GM18507 (cell line): ENCODE measurements around the gene CNST.

Source experiments
- DNase-seq: peaks from one replicate; pipeline ENCODE4 v3.0.0; 2011; ENCODE audit warnings: low read depth; ENCODE audit not compliant: insufficient read length; ENCODE audit errors: extremely low spot score
- FAIRE-seq: peaks from 2 replicates; lab custom pipeline; 2011; peaks lifted over from hg19 to GRCh38; lab: Jason Lieb, UNC

CNST gene, protein sequence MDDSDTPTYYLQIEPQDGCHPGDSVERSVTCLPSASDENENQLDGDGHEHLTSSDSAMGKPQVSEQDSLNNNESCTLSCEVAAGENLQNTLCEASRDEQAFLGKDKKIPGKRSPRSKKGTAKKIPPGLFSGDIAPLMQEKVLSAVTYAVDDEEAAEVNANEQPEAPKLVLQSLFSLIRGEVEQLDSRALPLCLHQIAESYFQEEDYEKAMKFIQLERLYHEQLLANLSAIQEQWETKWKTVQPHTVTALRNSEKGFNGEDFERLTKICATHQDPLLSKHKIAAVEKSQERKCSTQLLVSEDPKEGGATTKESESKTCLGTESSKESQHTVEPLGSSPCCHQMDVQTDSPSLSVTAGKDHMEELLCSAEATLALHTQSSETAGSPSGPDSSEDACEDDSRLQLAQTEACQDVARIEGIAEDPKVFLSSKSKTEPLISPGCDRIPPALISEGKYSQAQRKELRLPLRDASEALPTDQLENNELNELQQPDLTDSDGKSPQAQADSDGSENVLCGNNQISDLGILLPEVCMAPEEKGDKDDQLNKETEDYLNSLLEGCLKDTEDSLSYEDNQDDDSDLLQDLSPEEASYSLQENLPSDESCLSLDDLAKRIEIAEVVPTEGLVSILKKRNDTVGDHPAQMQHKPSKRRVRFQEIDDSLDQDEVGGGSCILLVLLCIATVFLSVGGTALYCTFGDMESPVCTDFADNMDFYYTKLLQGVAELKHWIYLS

GRCh38 chr1:246566128-246566812 lies at the start of gene CNST, which contains the start of gene TFB2M:
CNST (plus strand) TSS chr1:246566456; CDS start chr1:246591563, 25,107 bp downstream.
TFB2M (minus strand) TSS chr1:246566261; CDS start chr1:246566138, 123 bp downstream.
- FAIRE-seq (peak; percentile 100), DNase-seq (peak; percentile 87)

DNA sequence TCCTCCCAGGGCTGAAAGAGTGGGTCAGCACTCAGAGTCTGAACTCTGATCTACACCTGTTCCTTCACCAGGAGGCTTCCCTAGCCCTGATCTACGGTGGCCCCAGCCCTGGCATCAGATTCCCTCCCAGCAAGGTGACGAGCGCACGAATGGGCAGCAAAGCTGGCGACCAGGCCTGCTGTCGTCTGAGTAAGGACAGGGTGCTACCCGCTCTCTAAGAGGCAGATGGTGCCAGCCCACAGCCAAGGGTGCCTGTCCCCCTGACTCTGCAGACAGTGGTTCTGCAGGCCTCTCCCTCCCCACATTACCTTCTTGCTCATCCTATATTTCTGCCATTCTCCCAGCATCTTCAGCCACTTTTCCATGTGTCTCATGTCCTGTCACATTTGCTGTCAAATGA lies 48.9 kb upstream of the CNST start:
- DNase-seq (no peak), FAIRE-seq (no peak)

DNA sequence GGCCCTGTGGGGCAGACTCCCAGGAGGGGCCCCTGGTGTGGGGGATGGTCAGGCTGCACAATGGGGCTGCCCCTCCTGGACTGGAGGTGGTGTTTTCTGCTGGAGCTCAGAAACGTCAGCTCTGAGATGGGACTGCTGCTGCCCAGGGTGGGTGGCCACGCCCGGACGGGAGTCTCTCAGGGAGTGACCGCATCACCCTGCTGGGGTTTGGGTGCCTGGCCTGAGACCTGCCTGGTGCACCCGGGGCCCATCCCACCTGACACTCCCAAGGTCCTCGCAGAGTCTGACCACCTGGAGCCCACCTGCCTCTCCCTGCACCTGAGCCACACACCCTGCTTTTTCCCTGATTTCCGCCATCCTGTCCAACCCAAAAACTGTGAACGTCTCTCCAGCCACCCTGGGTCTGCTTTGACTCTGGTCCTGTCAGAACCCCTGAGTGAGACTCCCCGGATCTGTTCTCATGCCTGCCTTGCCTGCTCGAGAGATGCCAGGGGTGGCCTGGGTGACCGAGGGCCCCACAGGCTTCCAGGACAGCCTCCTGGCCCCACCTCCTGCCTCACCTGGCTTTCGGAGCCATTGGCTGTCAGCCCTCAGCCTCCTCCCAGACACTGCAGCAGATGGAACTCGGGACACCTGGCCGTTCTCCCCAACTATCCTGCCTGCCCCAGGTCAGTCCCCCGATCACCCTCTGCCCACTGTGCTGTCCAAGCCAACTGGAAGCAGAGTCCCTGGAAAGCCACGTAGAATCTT lies 47.6 kb upstream of the CNST start:
- no peak for DNase-seq

GRCh38 chr1:246519514-246519913 lies 46.7 kb upstream of the CNST start:
- FAIRE-seq = no peak
- DNase-seq = no peak

More for the DNA sequence above, 47.6 kb upstream of the CNST start:
- FAIRE-seq = no peak

DNA sequence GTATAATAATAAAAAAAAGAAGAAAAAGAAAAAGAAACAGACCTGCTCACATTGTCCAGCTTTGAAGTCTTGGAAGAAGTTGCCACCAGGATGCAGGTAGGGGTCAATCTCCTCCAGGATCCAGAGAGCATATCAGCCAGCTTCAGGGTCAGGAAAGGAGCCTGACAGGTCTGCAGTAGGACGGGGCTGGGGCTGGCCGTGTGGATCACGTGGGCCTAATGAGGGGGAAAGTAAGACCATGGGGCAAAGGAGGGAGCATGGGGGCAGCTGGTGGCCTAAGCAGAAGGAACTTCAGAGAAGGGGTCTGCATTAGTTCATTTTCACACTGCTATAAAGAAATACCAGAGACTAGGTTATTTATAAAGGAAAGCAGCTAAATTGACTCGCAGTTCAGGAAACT lies 39.9 kb upstream of the CNST start:
- DNase-seq = no peak
- no peak for FAIRE-seq

- FAIRE-seq (no peak), DNase-seq (no peak)
Observed at GRCh38 chr1:246526915-246527314, 39.3 kb upstream of the CNST start.

DNA sequence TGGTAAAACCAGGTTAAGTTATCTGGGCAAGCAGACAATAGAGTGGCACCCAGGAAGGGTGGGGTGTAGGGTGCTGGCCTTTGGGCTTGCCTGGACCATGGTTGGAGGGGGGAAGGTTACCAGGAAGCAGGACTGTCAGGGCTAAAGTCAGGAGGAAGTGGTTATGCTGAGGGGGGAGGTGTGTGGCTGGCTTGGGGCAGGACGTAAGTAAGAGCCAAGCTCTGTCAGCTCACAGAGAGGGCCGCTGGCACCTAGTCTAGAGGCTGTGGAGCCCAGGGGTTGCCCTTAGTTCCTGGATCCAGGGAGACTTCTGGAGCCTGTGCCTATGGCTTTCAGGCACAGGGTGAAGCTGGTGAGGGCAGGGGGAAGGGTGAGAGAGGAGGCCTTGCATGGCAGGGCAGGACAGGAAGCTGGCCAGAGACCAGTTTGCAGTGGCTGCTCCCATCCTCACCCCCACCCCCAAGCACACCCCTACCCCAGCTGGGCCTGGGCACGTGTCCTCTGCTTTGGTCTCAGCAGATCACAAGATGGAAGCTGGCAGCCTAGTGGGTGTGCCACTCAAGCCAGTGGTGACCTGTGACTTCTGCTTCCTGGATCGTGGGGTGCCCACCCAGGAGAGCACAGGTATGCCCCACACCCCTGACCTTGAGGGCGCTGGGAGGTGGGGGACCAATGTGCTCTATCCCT lies 38.7 kb upstream of the CNST start:
- FAIRE-seq (peak; percentile 36), DNase-seq (no peak)

DNA sequence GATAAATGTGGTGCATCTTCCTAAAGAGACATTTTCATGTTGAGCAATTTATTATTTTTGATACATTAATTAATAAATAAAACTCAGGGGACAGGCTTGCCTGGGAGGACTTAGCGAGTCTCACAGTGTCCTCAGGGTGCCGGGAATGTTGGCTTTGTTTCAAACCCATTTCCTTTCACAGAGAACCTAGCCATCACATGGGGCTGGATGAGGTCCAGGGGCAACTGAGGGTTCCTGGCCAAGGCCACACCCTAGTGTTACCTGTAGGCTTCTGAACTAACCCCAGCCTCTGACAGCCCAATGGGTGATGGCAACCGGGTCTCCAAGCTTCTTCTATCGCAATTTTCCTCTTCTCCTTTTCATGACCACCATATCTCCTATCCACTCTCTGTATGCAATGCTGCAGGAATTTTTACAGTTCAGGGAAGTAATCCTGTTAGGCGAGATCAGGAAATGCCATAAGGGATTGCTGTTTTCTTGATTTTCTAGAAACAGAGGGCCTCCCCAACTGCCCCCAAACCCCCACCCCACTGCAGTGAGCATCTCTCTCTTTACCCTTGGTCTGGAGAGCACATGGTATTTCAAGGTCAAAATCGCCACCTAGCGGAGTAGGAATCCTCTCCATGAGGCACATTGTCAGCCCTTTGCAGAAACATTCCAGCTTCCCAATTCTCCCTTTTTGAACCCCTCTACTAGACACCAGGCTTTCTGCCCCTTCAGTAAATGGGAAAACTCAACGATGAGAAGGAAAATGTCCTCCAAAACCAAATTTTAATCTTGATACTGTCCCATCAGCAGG lies 37.1 kb upstream of the CNST start:
- FAIRE-seq = no peak
- no peak for DNase-seq

- FAIRE-seq (no peak), DNase-seq (no peak)
Observed at GRCh38 chr1:246530482-246530881, 35.8 kb upstream of the CNST start.

DNA sequence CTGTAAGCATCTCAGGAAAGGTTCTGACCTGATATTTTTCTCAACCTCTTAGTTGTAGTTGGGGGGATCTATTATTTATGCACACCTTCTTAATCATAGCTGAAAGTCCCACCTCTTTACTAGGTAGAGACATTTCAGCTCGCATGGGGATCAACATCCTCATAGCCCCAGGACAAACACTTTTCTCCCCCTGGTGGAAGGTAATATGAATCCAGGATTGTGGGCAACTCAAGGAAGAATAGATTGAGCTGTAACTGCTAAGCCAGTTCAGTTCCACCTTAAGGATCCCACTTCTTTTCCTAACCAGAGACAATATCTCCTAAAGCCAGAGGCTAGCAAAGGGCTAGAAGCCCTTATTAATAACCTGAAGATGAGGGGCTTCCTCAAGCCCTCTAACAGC lies 33.7 kb upstream of the CNST start:
- no peak for FAIRE-seq
- DNase-seq = no peak

- FAIRE-seq (no peak), DNase-seq (no peak)
Observed at GRCh38 chr1:246533371-246533905, 32.8 kb upstream of the CNST start.

DNA sequence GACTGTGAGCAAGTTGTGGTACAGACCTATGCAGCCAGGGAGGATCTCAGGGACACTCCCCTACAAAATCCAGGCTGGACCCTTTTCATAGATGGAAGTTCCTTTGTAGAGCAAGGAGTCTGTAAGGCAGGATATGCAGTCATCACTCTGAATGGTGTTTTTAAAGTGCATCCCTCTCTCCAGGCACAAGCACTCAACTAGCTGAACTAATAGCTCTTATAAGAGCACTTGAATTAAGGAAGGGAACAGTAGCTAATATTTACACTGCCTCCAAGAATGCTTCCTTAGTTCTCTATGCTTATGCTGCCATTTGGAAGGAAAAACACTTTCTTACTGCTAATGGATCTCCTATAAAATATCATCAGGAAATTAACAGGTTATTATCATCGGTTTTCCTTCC lies 32.1 kb upstream of the CNST start:
- FAIRE-seq (no peak), DNase-seq (no peak)

DNA sequence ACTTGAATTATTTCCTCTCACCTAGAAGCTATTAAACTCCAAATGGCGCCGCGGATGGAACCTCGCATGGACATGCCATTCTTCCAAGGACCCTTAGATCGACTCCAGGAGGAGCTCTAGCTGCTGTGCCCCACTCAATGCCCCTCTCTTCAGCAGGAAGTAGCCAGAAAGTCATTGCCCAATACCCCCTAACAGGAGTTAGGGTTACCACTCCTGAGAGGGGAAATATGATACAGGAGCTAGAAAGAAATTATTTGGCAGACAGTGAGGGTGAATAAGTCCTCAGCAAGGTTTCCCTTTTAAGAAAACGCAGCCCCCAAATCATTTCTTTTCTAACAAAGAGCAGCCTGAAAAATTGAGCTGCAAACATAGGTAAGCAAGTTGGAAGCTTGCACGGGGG lies 28.8 kb upstream of the CNST start:
- no peak for FAIRE-seq
- no peak for DNase-seq

DNA sequence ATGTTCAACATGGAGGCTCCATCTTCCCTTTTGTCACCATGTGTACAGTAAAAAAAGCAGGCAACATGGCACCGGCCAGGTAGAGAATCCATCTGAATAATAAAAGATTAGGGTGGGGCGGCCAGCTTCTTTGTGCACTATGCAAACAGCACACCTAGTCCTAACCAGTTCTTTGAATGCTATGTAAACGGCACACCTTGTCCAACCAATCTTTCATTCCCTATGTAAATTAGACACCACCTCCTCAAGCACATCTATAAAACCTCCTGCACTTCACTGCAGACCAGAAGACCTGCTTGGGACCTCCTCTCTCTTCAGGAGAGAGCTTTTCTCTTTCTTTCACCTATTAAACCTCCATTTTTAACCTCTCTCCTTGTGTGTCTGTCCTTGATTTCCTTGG lies 28.4 kb upstream of the CNST start:
- DNase-seq (no peak), FAIRE-seq (no peak)

GRCh38 chr1:246540738-246541491 lies 25.3 kb upstream of the CNST start:
- FAIRE-seq = no peak
- no peak for DNase-seq

DNA sequence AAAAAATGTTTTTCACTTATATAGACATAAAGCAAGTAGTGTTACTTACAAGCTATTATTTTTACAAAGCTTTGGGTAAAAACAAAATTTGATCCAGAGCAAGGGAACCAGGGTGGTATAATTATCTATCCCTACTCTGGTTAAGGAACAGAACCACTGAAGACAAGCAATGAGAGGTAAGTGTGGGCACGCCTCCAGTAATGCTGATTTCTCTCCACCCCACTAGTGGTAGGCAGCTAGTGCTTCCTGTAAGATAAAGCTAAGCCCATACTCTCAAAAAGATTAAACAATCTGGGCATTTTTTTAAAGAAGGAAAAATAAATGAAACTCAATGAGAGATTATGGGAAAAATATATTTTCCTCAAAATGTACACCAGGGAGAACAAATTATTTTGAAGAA lies 22.3 kb upstream of the CNST start:
- FAIRE-seq (no peak), DNase-seq (no peak)

DNA sequence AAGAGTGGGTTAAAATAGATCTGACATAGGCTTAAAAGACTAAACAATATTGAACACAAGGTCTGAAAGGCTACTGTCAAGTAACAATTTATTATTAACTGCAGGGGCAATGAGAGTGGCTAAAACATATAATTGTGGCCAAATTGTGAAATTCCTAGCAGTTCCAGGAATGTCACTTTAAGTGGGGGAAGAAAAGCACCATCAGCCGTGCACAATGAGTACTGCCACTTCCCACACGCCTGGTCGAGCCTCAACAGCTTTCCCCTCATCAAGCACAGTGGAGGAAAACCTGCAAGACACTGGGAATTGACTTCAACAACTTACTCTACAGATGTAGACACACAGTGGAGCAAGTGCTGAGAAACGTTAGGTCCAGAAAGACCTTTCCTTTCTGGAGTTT lies 16.6 kb upstream of the CNST start:
- DNase-seq (no peak), FAIRE-seq (no peak)
